EL (cell line): Measurements from ENCODE around the gene MIOS.

Experiments
- DNase-seq: peaks from one replicate; pipeline ENCODE4 v3.0.0-alpha.2; 2016

MIOS gene

DNA sequence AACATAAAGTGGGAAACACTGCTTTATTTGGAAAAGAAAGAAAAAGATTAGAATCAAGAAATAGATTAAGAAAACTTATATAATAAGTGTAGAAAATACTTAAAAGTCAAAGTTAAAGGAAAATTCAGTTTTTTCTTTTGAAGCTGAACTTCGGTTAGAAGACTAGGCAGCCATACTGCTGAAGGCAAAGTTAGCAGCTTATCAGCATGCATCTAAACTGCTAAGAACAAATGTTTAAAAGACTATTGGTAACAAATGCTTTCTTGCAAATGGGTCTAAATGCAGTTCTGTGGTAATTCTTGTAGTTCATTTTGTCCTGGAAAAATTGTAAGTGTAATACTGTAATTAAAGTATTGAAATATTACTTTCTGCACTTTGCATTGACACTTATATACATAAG, 18.0 kb downstream of the MIOS start:
- no peak for DNase-seq

DNA sequence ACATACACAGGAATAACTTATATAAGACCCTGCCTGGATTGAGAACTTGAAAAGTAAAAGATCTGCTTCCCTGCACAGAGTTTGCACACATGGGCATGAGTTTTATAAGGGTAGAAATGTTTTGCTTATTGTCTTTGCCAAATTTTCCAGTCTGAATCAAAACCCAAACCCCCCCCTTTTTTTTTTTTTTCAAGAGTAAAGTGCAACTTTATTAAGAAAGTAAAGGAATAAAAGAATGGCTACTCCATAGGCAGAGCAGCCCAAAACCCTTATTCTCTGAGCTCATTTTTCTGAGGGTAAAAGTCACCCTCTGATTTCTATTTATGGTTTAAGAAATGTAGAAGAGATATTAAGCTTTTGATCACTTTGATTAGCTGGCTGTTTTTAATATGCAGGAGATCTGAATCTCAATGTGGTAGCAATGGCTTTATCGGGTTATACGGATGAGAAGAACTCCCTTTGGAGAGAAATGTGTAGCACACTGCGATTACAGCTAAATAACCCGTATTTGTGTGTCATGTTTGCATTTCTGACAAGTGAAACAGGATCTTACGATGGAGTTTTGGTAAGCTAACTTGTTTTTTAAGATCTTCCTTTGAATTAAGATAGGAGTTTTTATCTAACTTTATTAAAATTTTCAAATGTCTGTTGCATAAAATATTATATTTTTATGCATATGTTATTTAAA, 18.7 kb downstream of the MIOS start:
- DNase-seq, result no peak

DNA sequence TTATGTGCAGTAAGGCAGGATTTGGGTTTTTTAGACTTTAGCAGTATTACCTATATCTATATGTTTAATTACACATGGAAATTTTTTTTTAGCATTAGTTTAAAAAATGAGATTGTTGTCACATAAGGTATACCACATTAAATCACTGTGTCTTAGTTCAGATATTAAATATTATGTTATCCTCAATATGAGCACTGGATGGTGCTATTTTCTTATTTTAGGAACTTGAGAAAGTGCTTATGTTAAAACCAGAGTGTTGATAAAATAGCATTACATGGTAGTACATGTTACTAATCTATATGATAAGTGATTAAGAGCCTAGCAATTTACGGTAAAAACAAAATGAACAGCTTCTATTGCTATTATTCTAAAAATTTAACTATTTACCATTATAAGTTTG, 28.8 kb downstream of the MIOS start:
- DNase-seq, result peak; percentile 14

DNA sequence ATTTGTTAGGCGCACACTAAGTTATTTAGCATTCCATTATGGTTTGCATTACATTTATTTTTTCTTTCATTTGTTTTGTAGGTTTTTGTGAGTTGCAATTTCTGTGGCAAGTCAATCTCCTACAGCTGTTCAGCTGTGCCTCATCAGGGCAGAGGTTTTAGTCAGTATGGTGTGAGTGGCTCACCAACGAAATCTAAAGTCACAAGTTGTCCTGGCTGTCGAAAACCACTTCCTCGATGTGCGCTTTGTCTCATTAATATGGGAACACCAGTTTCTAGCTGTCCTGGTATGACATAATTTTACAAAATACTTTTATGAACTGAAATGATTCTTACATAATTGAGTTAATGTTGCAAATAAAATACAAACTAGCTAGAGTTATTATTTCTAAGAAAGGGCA, 29.5 kb downstream of the MIOS start:
- no peak for DNase-seq

DNA sequence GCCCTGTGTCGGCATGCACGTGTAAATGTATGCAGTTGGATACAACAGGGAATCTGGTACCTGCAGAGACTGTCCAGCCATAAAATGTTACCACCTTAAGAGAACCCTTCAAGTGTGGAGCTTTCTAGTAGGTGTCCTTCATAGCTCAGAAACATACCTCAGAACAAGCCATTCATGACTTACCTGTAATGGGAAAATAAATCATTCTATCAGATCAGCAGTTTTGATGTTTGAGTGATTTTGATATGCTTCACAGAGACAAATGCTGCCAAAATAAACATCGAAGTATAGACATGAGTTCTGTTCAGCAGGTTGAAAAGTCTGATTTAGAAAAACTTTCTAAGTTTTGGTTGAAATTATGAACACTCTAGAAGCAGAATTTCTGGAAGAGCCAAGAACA, 40.3 kb downstream of the MIOS start:
- DNase-seq, result no peak

DNA sequence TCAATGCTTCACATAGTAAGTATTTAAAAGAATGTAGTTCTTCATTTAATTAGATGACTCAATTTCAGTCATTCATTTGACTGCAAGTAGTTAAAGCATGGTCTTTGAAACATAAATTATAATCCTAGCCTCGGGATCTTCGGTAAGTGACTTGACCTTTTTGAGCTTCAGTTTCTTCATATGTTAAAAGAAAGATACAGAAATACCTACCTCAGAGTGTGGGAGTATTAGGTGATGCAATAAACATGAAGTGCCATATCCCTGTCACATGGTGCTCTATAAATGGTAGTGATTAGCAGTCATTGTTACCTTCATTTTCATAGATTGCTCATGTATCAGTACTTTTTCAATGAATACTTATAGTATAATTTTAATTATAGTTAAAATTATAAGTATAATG, 42.6 kb downstream of the MIOS start:
- no peak for DNase-seq

DNA sequence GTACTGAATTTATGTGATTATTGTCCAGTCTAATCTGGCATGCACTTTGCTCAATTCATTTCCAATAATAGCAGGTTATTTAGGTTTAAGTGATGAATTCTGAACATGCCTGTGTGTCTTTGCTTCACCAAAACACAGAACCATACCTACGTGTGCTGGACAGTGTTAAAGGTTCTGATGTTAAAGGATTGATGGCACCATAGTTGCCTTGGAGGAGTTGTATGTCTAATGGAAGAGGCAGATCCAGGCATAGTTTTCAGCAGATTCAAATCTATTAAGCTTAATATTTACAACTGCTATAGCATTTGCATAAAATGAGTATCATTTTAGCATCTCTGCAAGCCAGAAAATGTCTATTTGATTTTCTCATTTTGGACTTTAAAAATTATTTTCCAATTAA, 45.8 kb downstream of the MIOS start:
- no peak for DNase-seq

DNA sequence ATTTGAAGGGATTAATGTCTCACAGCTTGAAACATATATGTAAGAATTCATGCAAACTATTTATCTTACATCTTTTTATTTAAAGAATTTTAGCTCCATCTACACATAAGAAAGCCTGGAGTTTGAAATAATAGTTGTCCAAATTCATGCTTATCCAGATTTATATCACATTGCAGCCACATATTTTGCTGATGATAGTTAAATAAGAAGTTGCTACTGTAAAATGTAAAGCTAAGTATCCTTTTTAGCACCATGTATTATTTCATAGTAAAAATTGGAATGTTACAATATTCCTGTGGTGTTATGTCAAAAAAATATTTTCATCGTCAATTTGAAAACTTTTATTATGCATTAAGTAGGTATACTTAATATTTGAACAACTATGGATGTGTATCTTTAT, 46.5 kb downstream of the MIOS start:
- DNase-seq, result no peak

DNA sequence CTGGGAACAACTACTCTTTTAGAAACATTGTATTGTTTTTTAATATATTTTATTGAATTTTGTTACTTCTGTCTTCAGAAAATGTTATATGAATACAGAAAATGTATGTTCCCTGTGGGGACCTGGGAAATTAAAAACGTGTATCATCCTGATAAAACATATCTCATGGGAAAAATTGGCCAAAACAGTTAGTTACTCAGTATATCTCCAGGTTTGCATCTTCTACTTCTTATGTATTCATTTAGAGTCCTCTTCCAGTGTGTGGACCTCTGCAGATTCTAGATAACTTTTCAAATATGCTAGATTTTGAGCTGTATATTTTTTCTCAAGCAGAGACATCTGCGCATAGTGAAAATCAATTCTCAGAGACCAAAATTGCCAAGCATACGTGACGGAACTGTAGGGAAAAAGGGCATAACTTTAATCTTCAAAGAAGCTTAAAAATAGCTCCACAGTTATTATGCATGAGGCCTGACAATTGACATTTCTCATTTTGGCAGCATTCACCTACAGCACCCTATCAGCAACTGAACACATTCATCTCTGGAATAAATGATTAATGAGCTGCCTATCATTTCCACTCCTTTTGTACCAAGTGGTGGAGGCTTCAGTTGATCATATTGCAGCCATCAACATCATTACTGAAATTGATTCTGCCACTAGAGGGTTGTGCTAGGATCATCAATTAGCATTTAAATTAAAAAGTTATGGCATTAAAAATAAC, 47.5 kb downstream of the MIOS start:
- DNase-seq, result no peak

DNA sequence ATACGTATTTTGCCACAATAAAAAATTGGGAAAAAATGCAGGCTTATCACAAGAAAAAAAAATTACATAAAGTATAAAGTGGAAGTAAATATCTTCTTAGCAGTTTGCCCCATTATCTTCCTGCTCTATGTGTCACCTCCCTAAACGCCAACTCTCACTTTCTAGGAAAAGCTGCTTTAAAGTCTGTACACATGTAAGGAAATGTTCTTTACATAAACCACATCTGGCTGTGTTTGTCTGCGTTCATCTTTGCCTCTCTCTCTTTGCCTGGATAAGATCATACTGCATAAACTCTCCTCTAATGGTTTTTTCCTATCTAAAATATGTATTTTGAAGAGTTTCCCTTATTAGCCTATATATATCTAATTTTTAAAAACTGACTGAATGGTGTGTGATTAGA, 50.9 kb downstream of the MIOS start:
- no peak for DNase-seq

DNA sequence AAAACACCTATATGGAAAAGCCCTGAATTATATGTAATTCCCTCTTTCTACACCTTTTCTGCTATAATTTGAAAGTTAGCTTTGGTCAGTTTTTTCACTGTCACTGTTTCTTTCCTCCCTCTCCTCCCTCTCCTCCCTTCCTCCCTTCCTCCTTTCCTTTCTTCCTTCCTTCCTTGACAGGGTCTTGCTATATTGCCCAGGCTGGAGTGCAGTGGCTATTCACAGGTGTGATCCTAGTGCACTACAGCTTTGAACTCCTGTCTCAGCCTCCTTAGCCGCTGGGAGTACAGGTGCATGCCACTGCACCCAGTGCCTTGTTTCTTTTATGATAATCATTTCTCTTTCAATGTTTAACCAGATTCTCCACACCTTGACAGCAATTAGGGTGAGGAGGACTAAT, 51.7 kb downstream of the MIOS start:
- DNase-seq, result no peak

DNA sequence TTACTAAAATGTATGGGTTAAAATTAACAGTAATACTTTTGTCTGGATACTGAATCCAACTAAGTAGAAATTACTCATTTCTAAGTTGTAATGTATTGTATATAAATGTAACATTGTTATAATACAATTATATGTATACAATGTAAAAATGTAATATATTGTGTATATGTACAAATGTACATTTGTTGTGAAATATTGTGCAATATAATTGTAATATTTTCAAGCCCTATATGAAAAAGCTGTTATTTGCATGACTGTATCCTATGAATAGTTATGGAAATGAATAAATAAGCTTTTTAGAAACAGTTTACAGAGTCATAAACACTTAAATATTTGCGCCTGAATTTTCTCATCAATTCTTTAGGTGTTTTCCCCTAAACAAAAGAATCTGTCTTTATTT, 53.6 kb downstream of the MIOS start:
- DNase-seq, result no peak

DNA sequence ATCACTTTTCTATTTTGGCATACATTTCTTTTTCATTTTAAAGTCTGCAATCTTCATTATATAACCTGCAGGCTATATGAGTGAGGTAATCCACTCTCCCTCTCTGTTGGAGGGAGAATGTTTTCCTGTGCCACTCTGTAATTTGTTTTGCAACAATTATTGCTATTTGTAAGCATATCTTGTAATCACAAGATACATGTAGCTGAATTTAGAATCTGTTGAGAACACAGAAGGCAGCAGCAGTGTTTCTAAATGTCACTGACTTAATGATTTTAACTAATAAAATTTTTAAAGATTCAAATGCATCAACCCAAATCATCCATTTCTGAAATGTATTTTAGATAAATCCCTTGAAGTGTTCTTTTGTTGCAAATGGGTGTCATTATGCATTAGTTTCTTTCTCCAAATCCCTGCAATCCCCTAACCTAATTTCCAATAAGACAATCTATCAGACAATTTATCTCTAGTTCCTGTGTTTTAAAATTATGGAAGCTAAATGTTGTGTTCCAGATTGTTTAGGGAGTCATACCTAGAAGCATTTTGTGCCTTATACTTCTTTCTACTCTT, 54.0 kb downstream of the MIOS start:
- DNase-seq, result no peak

DNA sequence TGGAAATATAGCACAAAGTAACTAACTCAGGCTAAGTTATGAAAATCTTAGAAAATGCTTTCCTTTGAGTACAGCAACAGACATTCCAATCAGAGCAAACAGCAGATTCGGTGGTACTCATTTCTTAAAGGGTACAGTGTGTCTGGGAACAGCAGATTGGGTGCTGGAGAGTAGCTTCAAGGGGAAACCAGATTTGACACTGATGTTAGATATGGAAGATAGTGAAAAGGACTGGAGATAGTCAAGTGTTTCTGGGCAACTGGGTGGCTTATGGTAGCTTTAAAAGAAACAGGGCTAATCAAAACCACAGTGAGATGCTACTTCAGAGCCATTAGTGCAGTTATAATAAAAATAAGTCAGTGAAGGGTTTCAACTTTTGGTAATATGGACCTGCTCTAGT, 61.8 kb downstream of the MIOS start:
- DNase-seq, result no peak

DNA sequence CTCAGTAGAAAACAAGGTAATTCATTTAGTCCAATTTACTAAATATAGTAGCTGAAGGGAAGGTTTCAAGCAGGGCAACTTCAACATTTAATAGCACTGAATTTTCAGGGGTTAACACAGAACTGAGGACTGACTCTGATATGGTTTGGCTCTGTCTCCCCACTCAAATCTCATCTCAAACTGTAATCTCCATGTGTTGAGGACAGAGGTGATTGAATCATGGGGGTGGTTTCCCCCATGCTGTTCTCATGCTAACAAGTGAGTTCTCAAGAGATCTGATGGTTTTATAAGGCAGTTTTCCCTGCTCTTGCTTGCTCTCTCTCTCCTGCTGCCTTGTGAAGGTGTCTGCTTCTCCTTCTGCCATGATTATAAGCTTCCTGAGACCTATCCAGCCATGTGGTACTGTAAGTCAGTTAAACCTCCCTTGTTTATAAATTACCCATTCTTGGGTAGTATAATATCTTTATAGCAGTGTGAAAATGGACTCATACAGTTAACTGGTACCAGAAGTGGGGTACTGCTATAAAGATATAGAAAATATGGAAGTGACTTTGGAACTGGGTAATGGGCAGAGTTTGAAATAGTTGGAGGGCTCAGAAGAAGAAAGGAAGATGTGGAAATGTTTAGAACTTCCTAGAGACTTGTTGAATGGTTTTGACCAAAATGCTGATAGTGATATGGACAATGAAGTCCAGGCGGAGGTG, 64.1 kb downstream of the MIOS start:
- DNase-seq, result no peak

DNA sequence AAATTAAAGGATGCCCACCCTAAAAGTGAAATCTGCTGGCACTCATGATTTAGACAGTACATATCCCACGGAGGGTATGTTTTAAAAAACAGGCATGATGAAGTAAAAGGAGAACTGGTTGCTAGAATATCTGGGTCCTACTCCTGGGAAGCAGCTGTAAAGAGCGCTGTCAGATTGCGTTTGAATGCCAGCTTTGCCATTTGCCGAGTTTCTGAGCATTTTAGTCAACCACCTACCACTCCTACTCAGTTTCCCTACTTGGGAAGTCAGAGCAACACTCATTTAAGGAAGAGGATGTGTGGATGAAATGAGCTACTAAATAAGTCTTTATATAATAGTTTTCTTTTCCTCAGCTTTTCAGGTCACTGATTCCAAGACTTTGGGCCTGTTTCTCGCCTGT, 72.7 kb downstream of the MIOS start:
- peak; percentile 2 for DNase-seq

DNA sequence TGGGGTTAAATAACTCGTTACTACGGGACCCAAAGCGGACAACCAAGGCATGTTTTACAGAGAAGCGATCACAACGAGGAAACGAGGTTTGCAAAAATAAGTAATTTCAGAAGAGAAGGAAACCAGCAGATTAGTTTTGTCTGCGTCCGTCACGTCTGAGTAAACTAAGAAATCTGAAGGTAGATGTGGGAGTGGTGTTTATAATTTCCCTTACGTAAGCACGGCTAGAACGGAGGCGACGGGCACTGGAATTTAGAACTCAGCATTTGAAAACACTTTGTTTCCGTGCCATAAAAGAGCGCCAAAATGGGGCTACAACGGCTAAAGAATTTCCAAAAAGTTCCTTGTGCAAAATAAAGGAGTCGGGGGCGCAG, 73.2 kb downstream of the MIOS start:
- peak; percentile 39 for DNase-seq

DNA sequence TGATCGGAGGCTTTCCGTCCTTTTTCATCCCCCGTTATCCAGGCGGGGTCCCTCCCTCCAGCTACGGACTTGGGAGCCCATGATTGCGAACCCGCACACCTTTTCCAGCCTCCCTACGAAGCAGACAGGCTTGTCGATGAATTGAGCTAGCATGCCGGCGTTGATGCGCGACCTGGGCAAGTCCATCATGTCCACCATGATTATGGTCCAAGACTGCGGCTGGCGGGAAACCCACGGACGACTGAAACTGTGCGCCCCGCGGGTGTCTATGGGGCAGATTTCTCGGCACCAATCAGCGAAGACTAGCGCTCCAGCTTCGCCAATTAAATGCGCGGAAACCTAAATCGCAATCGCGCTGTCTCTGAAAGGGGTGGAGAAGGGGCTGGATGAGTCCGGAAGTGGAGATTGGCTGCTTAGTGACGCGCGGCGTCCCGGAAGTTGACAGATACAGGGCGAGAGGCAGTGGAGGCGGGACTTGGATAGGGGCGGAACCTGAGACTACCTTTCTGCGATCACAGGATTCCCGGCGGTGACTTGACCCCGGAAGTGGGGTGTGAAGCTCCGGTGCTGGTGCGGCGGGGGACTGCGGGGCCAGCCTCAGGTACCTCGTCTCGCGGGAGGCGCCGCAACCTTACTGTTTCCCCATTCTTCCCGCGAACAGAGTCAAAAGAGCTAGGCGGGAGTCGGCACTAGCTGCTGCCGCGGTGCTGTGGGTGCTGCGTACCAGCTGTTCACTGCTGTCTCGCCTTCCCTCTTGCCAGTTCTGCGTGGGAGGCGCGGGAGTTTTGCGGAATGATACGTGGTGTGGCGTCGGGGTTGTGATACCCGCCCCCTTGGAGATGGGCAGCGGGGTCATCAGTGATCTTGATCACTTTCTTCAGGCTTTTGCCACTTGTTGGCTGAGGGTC, 73.8 kb downstream of the MIOS start, which contains the start of gene UMAD1:
Gene UMAD1, plus strand, starts transcription at position 532 of the 908 bp plus-strand sequence. CDS start 32,620 bp downstream, outside the sequence.
- peak; percentile 100 for DNase-seq

DNA sequence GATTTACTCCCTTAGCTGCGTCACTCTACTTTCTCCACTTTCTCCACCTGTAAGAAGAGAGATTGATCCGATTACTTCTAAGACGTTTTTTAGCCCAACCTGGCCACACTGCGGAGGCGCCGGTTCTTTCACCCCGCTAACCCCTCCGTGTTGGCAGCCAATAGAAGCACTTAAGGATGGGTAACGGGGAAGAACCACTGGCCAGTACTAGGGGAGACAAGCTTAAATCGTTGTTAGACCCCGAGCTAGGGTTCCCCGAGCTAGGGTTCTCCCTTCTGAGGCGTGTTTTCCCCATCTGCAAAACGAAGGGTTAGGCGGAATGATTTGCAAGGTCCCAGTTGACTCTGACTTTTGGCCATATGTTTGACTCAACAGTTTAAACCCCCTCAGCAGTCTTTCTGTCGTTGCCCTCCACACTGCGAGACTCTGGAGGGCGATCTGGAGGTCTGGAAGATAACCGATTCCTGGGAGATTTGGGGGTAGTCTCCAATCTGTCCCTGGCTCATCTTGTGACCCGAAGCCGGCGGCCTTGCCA, 74.5 kb downstream of the MIOS start:
- peak; percentile 29 for DNase-seq

DNA sequence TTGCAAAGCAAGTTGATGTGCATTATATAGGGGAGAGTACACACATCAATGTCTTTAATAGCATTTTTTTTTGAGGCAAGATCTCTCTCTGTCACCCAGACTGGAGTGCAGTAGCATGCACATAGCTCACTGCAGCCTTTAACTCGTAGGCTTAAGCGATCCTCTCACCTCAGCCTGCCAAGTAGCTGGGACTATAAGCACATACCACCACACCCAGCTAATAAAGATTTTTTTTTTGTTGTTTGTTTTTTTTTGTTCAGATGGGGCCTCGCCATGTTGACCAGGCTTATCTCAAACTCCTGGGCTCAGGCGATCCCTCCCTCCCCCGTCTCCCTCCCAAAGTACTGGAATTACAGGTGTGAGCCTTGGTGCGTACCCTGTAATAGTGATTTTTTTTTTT, 75.4 kb downstream of the MIOS start:
- DNase-seq, result no peak

DNA sequence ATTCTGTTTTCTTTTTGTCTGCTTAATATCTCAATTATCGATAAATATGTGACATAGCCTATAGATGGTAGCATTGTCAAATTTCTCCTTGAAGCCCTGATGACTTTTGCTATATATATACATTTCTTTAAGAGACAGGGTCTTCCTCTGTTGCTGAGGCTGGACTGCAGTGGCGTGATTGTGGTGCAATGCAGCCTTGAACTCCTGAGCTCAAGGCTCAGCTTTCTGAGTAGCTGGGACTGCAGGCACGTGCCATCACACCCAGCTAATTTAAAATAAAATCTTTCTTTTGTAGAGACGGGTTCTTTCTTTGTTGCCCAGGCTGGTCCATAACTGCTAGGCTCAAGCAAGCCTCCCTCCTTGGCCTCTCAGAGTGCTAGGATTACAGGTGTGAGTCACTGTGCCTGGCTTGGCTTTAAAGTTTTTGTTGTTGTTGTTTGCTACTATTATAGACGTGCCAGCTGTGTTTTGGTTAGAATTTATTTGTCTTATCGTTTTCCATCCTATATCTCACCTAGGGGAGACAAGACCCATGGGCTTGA, 80.9 kb downstream of the MIOS start:
- no peak for DNase-seq

DNA sequence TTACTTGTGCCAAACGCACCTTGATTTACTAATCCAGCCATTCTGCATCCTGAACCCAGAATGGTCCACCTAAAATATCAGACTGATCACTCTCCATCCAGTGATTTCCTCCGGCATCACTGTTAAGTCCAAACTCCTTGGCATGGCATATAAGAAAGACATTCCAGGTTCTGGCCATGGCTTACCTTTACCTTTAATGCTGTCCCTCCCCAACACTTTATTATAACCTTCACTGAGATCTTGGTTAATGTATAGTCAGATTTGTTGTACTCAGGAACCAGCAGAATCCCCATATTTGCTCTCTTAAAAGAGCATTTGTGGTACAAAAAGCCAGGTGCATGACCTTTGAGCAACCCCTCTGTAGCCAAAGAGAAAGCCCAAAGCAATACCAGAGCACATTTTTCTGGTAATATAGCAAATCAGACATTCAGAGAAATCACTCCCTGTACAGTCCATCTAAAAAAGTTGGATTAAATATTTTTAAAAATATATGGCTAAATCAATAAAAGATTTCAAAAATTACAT, 84.1 kb downstream of the MIOS start:
- no peak for DNase-seq
